Keratinocyte (primary cell): ENCODE measurements around the gene CAMSAP1. TPM values are rescaled to one million over a fixed set of nuclear protein-coding genes. Genes with fewer than 3 reads are reported as not detected.

Experiments used
- DNase-seq: peaks from one replicate; pipeline ENCODE4 v3.0.0-alpha.2; 2011; ENCODE audit warnings: low read depth, missing footprints, low spot score
- FAIRE-seq: peaks from 2 replicates; lab custom pipeline; 2011; peaks lifted over from hg19 to GRCh38; lab: Jason Lieb, UNC
- H2AFZ ChIP-seq: 2 replicates; pipeline ENCODE4 v1.6.0; 2012; ENCODE audit warnings: low read length, control low read depth, inconsistent platforms; ENCODE audit not compliant: control insufficient read depth
- H3K27ac ChIP-seq: 2 replicates; pipeline ENCODE4 v1.5.1; 2011; ENCODE audit warnings: low read length; ENCODE audit not compliant: control insufficient read depth, insufficient read depth
- H3K27me3 ChIP-seq: 3 replicates; pipeline ENCODE4 v1.6.0; 2011; ENCODE audit warnings: low read length; ENCODE audit not compliant: control insufficient read depth, insufficient read depth; ENCODE audit errors: extremely low read depth
- H3K36me3 ChIP-seq, 2 experiments: 2 replicates in 1 of 2; 3 replicates in 1 of 2; pipeline ENCODE4 v1.5.1; 2011; ENCODE audit warnings: low read length in 2 of 2, mild to moderate bottlenecking in 1 of 2; ENCODE audit not compliant: control insufficient read depth in 2 of 2, insufficient read depth in 2 of 2; ENCODE audit errors: extremely low read depth in 1 of 2
- H3K4me1 ChIP-seq: 3 replicates; pipeline ENCODE4 v1.5.1; 2011; ENCODE audit warnings: low read length; ENCODE audit not compliant: control insufficient read depth, insufficient read depth; ENCODE audit errors: extremely low read depth
- H3K4me2 ChIP-seq: 3 replicates; pipeline ENCODE4 v1.6.0; 2011; ENCODE audit warnings: low read depth, low read length; ENCODE audit not compliant: control insufficient read depth, insufficient read depth; ENCODE audit errors: extremely low read depth
- H3K4me3 ChIP-seq, 3 experiments: fragments of 200-600 bp in 1 of 3; sonication (generic) in 1 of 3; 2 replicates in 2 of 3; 3 replicates in 1 of 3; pipeline ENCODE4 v1.5.1; 2011 to 2016; ENCODE audit warnings: low read length in 3 of 3, mild to moderate bottlenecking in 3 of 3, control low read depth in 2 of 3, inconsistent platforms in 1 of 3, low read depth in 1 of 3, mixed read lengths in 1 of 3, mixed run types in 1 of 3, moderate library complexity in 1 of 3; ENCODE audit not compliant: control insufficient read depth in 2 of 3, insufficient read depth in 2 of 3; ENCODE audit errors: extremely low read depth in 1 of 3
- H3K79me2 ChIP-seq: 2 replicates; pipeline ENCODE4 v1.6.0; 2012; ENCODE audit warnings: low read length; ENCODE audit not compliant: control insufficient read depth, insufficient read depth
- H3K9ac ChIP-seq: 3 replicates; pipeline ENCODE4 v1.6.0; 2011; ENCODE audit warnings: low read length; ENCODE audit not compliant: control insufficient read depth, insufficient read depth; ENCODE audit errors: extremely low read depth
- H3K9me1 ChIP-seq: 3 replicates; pipeline ENCODE4 v1.6.0; 2011; ENCODE audit warnings: low read length; ENCODE audit not compliant: control insufficient read depth, insufficient read depth; ENCODE audit errors: extremely low read depth
- H3K9me3 ChIP-seq: 2 replicates; pipeline ENCODE4 v1.5.1; 2012; ENCODE audit warnings: low read depth, low read length; ENCODE audit not compliant: control insufficient read depth
- H4K20me1 ChIP-seq: 3 replicates; pipeline ENCODE4 v1.6.0; 2011; ENCODE audit warnings: low read length; ENCODE audit not compliant: control insufficient read depth, insufficient read depth; ENCODE audit errors: extremely low read depth
- EZH2 ChIP-seq: IDR thresholded peaks from one replicate; pipeline ENCODE4 v1.6.1; 2012; ENCODE audit warnings: inconsistent platforms, mild to moderate bottlenecking, low read length, moderate library complexity
- dilution Hi-C: fragments of 300-500 bp; cut with MboI; formaldehyde crosslinking; loops from one replicate; pipeline ENCODE4 v1.7.0; 2020; ENCODE audit warnings: low sequenced_read_pairs; ENCODE audit not compliant: extremely low pct_ligation_motif_present
- polyA plus RNA-seq, 5 experiments: library from polyadenylated mRNA; depleted of rRNA in 3 of 5; stranded (reverse) in 3 of 5; stranded (forward) in 1 of 5; unstranded in 1 of 5; fragments of >200 nt; gene quantifications; 1 replicate in 1 of 5; 2 replicates in 3 of 5; 3 replicates in 1 of 5; pipeline versions ENCODE4 v1.2.1 to v1.2.3, GENCODE V29; 2011 to 2012; ENCODE audit warnings: missing spikeins in 2 of 5, low read depth in 1 of 5, low replicate concordance in 1 of 5
- TF ChIP-seq, protein P1 (sequence below), 3 experiments: IDR thresholded peaks in 1 of 3; conservative IDR thresholded peaks in 1 of 3; optimal IDR thresholded peaks in 1 of 3; 2 replicates in 2 of 3; 3 replicates in 1 of 3; pipeline versions ENCODE3 to v1.5.1; 2011; ENCODE audit warnings: low read length in 3 of 3, mild to moderate bottlenecking in 3 of 3, moderate library complexity in 2 of 3, control low read depth in 1 of 3, inconsistent platforms in 1 of 3; ENCODE audit not compliant: insufficient read depth in 2 of 3; ENCODE audit errors: extremely low read depth in 1 of 3

Gene CAMSAP1
- polyA plus RNA-seq, 1 donor (not counting 4 experiments of a cell fraction or from before 2014, with no cell fraction given), result 8.3 TPM

- Histone ChIP-seq H3K9ac (no peak overlapping the region), H3K9me1 (no peaks in the 10 kb centered on the region), H3K4me1 (no peaks in the 10 kb centered on the region), H3K9me3 (no peaks in the 10 kb centered on the region), H3K36me3 (no peaks in the 10 kb centered on the region), H4K20me1 (no peaks in the 10 kb centered on the region), H3K4me3 (no peak overlapping the region), H3K4me2 (no peak overlapping the region), H3K27me3 (no peaks in the 10 kb centered on the region), H2AFZ (no peak overlapping the region), H3K27ac (no peak overlapping the region), H3K79me2 (no peaks in the 10 kb centered on the region)
- no peak for FAIRE-seq
- TF ChIP-seq, protein P1, sequence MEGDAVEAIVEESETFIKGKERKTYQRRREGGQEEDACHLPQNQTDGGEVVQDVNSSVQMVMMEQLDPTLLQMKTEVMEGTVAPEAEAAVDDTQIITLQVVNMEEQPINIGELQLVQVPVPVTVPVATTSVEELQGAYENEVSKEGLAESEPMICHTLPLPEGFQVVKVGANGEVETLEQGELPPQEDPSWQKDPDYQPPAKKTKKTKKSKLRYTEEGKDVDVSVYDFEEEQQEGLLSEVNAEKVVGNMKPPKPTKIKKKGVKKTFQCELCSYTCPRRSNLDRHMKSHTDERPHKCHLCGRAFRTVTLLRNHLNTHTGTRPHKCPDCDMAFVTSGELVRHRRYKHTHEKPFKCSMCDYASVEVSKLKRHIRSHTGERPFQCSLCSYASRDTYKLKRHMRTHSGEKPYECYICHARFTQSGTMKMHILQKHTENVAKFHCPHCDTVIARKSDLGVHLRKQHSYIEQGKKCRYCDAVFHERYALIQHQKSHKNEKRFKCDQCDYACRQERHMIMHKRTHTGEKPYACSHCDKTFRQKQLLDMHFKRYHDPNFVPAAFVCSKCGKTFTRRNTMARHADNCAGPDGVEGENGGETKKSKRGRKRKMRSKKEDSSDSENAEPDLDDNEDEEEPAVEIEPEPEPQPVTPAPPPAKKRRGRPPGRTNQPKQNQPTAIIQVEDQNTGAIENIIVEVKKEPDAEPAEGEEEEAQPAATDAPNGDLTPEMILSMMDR (optimal IDR thresholded peaks at IDR 0.05 in 1 of 3, IDR thresholded peaks at IDR 0.05 in 1 of 3, conservative IDR thresholded peaks at IDR 0.05 in 1 of 3; ENCODE audit: extremely low read depth in 1 of 3, insufficient read depth in 2 of 3, low read length in 3 of 3), result no peak
- no peak for TF ChIP-seq EZH2
- no peak for DNase-seq
- dilution Hi-C loops, result no loop called here
Observed at GRCh38 chr9:135776893-135777622, 130.3 kb downstream of the CAMSAP1 start.

- H3K4me3 ChIP-seq, result no peak overlapping the region
- DNase-seq (no peak), FAIRE-seq (no peak)
- H3K36me3 ChIP-seq, result no peaks in the 10 kb centered on the region
- no peak overlapping the region for H2AFZ ChIP-seq
- H3K9me3 ChIP-seq, result no peaks in the 10 kb centered on the region
- H3K4me2 ChIP-seq, result no peak overlapping the region
- no peak for TF ChIP-seq EZH2
- TF ChIP-seq, protein P1 (optimal IDR thresholded peaks at IDR 0.05 in 1 of 3, IDR thresholded peaks at IDR 0.05 in 1 of 3, conservative IDR thresholded peaks at IDR 0.05 in 1 of 3; ENCODE audit: extremely low read depth in 1 of 3, insufficient read depth in 2 of 3, low read length in 3 of 3), result no peak
- no peaks in the 10 kb centered on the region for H4K20me1 ChIP-seq
- H3K9ac ChIP-seq, result no peak overlapping the region
- no peaks in the 10 kb centered on the region for H3K79me2 ChIP-seq
- dilution Hi-C loops, result no loop called here
- no peaks in the 10 kb centered on the region for H3K27me3 ChIP-seq
- no peaks in the 10 kb centered on the region for H3K4me1 ChIP-seq
- H3K9me1 ChIP-seq, result no peaks in the 10 kb centered on the region
- H3K27ac ChIP-seq, result no peak overlapping the region
Observed at GRCh38 chr9:135775911-135776310, 131.4 kb downstream of the CAMSAP1 start.
